NAMALWA (cell line): Measurements from ENCODE around the gene HTT.

ENCODE experiments used
- DNase-seq: peaks from one replicate; pipeline ENCODE4 v3.0.0-alpha.2; 2015; ENCODE audit warnings: low spot score

HTT gene

DNA sequence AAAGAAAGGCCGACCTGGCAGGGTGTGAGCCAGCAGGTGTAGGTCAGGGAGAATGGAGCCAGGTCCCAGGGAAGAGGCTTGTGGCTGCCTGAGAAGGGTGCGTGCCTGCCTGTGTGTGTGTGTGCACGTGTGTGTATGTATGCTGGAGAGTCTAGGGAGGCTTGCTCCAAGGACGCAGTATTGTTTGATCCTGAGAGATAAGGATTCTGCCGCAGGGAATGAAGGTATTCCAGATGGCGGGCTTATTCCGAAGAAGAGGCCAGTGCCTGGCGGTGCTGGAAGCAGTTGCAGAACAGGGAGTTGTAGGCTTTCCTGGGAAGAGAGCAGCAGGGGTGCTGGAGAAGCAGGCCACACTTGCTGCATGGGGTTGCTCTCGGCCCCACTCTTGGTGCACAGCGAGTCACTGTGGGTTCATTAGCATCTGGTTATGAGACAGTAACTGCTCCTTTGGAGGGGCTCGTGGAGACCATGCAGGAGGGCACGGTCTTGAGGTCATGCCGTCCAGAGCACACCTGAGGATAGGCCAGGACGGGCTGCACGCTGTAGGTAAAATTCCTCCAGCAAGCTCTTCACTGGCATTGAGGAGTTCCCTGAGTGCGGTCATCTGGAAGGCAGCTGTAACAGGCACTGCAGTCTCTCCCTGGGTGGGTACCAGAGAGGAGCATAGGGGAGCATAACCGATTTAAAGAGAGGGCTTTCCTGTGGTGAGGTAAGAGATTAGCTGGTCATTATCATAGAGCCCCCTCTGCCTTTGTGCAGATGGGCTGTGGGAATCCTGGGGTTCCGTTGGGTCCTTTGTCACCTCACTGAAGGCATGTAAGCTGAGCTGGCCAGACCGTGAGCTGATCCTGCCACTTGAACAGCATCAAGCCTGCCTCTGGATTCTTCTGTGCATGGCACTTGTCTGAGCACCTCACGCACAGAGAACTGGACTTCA lies 144.6 kb downstream of the HTT start:
- DNase-seq, result no peak

DNA sequence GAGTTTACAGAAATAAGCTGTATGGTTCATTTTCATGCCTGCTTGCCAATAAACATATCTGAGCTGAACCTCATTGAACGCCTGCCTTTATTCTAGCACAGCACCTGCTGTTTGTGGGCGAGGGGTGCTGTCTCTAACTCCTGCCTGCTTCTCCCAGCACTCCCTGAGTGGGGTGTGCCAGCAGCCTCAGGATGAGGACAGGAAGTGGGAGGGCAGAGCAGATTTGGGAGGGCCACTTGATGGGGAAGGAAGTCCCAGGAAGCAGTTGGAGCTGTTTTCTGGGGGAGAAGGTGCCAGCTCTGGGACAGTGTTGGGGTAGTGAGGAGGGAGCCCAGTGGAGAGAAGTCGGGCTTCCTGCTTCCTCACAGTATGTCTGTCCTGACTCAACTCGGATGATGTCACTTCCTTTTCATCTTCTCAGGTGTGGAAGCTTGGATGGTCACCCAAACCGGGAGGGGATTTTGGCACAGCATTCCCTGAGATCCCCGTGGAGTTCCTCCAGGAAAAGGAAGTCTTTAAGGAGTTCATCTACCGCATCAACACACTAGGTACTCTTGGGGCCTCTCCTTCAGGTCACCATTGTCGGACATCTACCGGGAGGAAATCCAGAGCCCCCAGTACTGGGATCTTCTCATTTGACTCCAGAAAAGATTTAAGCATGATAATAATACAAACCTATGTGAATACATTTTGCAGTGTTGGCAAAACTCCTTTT lies 145.4 kb downstream of the HTT start:
- DNase-seq, result no peak

DNA sequence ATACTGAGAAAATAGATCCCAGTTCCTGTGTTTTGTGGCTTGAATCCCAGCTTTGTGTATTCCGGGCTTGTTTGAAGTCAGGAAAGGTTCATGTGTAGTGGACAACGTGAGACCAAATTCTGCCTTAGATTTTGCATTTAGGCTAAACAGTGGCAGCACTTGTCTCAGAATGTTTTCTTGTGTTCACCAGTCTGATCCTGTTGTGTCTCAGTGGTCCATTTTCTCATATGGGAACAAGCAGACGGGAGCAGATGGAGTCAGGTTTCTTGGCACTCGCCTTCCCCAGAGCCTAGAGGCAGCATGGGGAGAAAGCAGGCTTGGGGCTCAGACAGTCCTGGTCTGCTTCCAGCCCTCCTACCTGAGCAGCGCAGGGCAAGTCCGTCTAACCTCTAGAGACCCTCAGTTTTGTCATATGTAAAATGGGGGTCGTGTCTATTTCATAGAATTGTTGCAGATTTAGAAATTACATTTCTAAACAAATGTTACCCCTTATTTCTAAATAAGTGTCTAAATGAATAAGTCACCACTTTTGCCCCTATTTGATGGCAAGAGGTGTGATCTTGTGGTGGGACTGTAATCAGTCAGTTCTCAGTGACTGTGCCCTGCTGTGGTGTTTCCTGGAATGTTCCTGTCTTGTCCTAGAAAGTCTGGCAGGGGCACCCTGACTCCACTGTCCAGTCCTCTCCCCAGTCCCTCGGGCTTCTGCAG lies 146.1 kb downstream of the HTT start:
- no peak for DNase-seq

DNA sequence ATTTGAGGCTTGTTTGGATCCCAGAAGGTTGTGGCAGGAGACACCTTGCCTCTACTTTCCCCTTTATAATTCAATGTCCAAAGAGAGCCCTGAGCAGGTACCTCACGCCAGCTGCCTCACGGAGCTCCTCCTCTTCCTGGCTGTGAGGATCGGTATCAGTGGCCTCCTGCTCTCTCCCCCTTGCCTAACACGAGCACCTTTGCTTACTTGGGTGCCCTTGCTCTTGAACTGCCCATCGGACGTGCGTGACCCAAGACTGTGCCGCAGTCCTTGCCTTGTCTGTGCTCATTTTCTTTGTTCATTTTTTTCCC lies 146.7 kb downstream of the HTT start:
- DNase-seq, result no peak

DNA sequence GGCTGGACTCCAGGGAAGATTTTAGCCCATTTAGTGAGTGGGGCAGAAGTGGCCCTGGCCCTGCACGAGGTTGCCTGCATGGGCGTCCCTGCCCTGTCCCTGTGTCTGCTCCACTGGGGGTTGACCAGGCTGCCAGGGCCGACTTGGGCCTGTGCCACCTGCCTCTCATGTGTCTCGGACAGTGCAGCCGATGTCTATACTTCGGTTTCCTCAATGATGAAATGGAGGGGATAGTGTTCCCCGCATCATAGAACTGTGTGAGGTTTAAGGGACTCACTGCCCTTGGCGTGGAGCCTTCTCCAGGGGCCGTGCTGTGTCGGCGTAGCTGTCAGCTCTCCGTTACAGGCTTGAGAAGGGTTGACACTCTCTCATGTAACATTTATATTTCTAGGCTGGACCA lies 147.5 kb downstream of the HTT start:
- DNase-seq, result no peak

DNA sequence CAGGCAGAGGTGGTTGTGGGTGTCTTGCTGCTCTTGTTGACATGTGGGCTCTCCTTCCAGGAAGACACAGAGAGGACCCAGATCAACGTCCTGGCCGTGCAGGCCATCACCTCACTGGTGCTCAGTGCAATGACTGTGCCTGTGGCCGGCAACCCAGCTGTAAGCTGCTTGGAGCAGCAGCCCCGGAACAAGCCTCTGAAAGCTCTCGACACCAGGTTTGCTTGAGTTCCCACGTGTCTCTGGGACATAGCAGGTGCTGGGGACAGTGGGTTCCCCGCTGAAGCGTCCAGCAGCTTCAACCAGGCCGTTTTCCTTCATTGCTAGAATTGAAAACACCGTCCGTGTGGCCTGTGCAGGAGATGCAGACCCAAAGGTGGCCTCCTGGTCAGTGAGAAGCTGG lies 148.9 kb downstream of the HTT start:
- DNase-seq, result no peak

DNA sequence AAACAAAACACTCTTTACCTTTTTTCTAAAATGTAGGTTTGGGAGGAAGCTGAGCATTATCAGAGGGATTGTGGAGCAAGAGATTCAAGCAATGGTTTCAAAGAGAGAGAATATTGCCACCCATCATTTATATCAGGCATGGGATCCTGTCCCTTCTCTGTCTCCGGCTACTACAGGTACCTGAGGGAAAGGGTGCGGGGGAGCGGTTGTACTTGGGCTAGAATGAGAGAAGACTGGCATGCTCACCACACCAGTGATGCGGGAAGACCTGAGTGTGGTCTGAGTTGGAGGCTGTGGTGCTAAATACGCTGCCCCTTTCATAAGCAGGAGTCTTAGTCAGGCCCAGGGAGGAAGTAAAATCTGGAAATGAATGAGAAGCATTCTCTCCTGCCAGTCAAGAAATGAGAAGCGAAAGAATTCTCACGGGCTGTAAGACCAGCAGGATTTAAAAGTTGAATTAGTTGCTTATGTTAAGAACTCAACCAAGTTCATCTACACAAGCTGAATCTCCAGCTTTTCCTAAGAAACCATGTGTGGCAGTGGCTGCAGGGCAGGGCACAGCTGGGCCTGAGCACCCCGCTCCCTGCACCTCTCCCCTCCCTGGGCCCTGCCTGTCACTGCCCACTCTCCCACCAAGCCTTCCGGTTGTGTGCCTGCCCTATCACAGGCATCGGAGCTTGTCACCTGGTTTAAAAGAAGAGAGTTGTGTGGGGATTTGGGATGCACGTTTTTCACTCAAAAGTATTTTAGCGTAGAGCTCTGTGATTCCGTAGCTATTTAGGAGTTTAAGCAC lies 149.7 kb downstream of the HTT start:
- no peak for DNase-seq

DNA sequence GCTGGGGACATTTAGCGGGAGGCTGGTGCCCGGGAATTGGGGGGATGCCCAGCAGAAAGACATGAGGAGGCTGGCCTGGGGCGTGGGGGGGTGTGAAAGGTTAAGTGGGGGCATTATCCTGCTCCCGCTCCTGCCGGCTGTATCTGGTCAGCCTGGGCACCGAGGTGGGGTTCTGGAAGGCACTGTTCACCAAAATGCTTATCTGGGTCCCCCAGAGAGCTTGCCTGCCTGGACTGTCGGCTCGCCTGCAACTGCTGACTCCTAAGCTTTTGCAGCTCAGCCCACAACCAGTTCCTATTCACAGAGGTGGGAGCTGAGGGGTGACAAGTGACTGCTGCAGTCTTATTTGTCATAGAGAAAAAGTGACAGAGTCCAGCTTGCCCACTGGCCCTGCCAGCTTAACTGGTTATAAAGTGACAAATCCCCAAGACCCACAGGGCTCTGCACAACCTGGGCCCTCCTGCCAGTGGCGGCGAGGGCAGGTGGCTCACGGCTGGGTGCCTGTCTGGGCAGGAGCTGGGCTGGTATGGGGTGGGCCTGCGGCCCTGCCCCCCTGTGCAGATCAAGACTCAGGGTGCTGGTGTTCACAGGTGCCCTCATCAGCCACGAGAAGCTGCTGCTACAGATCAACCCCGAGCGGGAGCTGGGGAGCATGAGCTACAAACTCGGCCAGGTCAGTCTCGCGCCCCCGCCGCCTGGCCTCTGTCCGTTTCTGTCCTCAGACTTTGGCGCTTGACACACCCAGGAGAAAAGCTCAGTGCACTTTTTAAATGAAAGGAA lies 150.8 kb downstream of the HTT start:
- DNase-seq, result no peak

DNA sequence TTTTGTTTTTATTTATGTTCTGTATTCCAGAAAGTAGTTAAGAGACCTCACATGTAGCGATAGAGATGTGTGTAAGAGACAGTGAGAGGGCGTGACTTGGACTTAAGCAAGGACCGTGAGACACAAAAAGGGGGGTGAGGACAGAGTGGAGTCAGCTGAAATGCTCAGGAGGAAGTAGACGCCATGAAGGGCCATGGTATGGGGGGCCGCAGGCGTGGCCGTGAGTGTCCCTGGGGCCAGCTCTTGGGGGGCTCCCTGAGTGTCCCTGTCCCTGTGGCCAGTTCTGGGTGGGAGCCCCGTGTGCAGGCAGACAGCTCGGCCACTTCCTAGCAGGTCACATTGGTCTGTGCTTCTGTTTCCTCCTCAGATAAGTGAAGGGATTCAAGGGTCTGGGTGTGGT lies 151.5 kb downstream of the HTT start:
- DNase-seq, result no peak

DNA sequence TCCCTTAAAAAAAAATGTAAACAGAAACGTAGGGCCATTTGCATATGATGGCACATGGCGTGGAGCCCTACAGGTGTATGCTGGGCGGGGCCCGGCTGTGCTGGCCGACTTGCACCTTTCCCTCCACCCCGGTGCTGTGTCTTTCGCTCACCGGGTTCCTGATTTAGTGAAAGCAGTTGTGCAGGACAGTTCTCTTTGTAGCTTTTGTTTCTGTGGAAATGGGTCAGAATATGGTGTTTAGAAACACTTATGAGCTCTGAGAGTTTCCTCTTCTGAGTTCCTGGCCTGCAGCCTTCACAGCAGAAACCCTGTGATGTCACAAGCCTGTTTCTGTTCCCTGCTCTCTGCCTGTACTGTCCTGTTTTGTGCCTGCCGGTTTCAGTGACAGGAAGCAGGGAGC lies 152.0 kb downstream of the HTT start:
- DNase-seq, result no peak

DNA sequence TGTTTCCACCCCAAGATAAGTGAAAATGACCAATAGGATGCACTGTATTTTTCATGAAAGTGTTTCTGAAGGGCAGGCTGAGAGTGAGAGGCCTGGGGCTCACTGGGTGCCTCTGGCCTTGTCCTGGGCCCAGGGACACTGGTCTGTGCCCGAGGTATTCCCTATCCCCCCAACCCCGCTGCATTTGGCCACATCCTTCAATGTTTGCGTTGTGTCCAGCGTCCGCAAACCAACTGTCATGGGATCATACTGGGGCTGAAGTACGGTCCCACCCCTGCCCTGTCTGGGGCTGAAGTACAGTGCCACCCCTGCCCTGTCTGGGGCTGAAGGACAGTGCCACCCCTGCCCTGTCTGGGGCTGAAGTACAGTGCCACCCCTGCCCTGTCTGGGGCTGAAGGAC lies 152.5 kb downstream of the HTT start:
- no peak for DNase-seq

DNA sequence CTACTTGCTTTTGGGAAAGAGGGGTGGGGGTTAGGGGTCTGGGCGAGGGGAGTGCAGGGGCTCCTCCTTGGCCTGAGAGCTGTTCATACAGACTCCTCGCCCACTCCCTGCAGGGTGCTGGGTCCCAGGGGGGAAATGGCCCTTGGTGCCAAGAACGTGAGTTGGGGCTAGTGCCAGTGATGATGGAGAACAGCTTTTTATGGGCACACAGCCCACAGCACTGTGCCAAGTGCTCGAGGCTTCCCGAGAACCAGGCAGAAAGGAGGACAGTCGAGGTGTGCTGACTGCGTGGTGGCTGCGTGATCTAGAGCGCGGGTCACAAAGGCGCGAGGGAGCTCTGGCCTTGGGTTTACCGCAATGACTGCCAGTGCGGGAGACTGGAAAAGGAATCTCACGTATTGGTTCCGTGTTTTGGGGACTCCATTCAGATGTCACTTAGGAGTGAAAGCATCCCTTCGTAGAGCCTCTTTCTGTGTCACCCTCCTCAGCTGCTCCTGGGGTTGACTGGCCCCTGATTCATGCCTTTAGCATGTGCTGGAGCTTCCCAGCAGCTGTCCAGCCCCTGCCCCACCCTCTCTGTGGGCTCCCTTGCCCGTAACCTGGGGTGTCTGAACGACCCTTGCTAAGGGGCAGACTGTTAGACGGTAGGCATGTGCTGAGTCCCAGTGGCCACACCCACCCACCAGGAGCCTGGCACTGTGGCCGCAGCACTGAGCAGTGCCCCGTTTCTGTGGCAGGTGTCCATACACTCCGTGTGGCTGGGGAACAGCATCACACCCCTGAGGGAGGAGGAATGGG lies 153.6 kb downstream of the HTT start:
- no peak for DNase-seq

DNA sequence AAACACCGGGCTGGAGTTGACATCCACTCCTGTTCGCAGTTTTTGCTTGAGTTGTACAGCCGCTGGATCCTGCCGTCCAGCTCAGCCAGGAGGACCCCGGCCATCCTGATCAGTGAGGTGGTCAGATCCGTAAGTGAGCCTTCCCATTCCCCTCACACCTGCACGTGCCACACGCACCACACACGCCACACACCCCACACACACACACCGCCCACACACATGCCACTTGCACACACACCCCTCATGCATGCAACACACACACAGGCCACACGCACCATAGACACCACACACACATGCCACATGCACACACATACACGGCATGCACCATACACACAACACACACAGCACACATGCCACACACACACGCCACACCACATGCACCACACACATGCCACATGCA lies 154.4 kb downstream of the HTT start:
- no peak for DNase-seq

DNA sequence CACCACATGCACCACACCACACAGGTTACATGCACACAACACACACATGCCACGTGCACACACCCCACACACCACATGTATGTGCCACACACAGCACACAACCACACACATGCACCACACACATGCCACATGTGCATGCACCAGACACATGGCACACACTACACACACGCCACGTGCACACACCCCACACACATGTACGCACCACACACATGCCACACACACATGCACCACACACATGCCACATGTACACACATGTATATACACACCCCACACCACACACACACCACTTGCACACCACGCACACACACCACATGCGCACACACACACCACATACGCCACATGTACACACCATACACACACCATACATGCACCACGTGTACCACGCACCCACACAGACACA lies 154.8 kb downstream of the HTT start:
- no peak for DNase-seq

DNA sequence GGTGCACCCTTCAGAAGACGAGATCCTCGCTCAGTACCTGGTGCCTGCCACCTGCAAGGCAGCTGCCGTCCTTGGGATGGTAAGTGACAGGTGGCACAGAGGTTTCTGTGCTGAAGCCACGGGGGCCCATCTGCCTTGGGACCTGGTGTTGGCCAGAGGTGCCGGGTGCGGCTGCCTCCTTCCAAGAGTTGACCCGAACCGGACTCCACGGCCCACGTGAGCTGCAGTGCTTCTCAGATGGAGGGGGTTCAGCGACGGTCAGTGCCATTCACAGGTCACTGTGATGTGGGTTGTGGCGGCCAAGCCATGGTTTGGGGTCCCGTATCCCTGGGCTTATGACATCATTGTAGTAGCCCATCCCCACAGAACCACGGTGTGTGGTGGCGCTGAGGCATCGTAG lies 155.5 kb downstream of the HTT start:
- no peak for DNase-seq

DNA sequence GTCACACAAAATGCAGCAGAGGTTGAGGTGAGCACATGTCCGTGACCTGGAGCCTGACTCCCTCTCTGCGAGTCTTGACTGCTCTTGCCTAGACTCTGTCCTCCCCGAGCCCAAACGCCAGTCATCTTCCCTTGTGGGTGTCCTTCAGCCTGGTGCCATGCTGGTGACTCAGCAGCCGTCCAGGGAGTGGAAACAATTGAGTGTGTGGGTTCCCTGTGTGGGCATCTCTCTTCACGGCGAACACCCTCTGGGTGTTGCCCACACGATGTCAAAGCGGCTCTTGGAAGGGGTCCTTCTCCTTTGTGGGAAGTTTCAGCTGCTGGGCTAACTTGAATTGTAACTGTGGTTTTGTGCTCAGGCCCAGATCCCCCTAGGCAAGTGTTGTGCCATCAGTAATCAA lies 157.0 kb downstream of the HTT start:
- no peak for DNase-seq

DNA sequence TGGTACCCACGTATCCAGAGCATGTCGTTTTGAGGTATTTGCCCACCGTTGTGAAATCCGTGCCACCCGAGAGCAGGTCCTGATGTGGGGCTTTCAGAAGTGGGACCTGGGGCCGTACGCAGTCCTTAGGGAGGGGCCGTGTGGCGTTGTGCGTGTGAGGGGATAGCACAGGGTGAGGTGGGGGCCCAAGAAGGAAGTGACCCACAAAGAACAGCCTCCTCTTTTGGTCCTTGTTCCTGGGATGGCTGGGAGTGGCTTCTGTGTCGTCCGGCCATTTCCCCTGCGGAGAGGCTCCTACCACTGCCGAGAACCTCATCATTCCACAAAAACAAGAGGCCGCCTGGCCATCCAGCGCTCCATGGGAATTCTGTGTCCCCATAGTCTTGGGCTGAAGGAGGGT lies 157.5 kb downstream of the HTT start:
- DNase-seq, result no peak

DNA sequence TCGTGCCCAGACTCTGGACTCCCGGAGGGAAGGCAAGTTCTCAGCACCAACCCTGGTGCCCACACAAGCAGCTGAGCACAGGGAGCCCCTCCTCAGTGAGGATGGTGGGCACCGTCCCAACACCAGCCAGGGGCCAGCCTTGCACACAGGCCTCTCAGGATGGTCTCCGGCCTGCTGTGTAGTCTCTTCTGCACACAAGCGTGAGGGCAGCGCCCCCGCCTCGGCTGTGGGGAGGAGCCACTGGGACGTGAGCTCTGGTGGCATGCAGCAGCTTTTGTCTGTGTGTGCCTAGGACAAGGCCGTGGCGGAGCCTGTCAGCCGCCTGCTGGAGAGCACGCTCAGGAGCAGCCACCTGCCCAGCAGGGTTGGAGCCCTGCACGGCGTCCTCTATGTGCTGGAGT lies 158.4 kb downstream of the HTT start:
- DNase-seq, result no peak

DNA sequence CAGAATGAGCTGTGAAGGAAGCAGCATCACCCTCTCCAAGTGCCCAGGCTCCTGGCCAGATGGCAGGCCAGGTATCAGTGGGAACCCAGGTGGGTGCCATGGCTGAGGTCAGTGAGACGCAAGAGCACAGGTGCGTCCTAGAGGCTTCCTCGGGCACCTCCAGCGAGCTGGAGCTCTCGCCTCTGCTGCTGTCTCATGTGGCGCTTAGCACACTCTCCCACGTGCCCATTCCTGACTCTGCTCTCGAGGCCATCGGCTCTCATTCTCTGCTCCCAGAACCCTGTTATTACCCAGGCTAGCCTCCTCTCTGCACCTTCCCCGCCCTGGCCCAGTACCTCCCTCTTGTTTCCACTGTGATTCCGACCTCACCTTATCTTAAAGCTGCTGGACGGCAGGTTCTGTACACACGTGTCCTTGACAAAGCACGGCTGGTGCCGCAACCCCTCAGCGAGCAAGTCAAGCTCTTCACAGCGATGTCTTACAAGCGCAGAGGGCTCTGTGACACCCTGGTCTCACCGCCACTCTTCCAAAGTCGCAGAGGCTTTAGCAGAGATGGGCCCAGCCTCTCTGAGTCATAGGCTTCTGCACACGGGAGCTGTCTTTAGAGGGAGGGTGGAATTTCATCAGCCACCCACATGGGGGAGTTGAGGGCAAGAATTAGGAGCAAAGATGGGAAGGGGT lies 159.1 kb downstream of the HTT start:
- DNase-seq, result no peak
